NCI-H774 (cell line): Measurements from ENCODE around the gene OGT.
"Not testable (repeated sequence)": the region's sequence is repeated elsewhere in the genome, so short reads cannot be mapped to it uniquely, and the experiment has no call there.

Experiments used
- DNase-seq: peaks from one replicate; lab custom pipeline; 2025; lab: John Stamatoyannopoulos, UW

OGT gene

GRCh38 chrX:71540801-71541200 is 7.9 kb downstream of the OGT start:
- no peak for DNase-seq

GRCh38 chrX:71541210-71542022 is 8.5 kb downstream of the OGT start:
- no peak for DNase-seq

- DNase-seq = no peak
These were observed 9.5 kb downstream of the OGT start for GRCh38 chrX:71542411-71542810.

GRCh38 chrX:71542825-71543224 is 9.9 kb downstream of the OGT start:
- no peak for DNase-seq

GRCh38 chrX:71543316-71543715 is 10.4 kb downstream of the OGT start:
- peak; percentile 68 for DNase-seq

GRCh38 chrX:71545364-71545763 is 12.5 kb downstream of the OGT start:
- DNase-seq = no peak

- DNase-seq = no peak
These were observed 14.0 kb downstream of the OGT start for GRCh38 chrX:71546879-71547278.

- no peak for DNase-seq
These were observed 14.4 kb downstream of the OGT start for GRCh38 chrX:71547339-71547738.

- DNase-seq = no peak
These were observed 17.1 kb downstream of the OGT start for GRCh38 chrX:71549986-71550385.

GRCh38 chrX:71550578-71550977 is 17.7 kb downstream of the OGT start:
- no peak for DNase-seq

GRCh38 chrX:71556036-71556435 is 23.1 kb downstream of the OGT start:
- DNase-seq = no peak

- DNase-seq = no peak
These were observed 26.0 kb downstream of the OGT start for GRCh38 chrX:71558920-71559319.

GRCh38 chrX:71559773-71560172 is 26.9 kb downstream of the OGT start:
- DNase-seq = not testable (repeated sequence)

GRCh38 chrX:71563921-71564320 is 31.0 kb downstream of the OGT start:
- no peak for DNase-seq

- no peak for DNase-seq
These were observed 32.7 kb downstream of the OGT start for GRCh38 chrX:71565474-71566041.

- not testable (repeated sequence) for DNase-seq
These were observed 38.5 kb downstream of the OGT start for GRCh38 chrX:71571390-71571789.

- DNase-seq = no peak
These were observed 40.7 kb downstream of the OGT start for GRCh38 chrX:71573590-71573989.

GRCh38 chrX:71577682-71578081 is 44.8 kb downstream of the OGT start:
- no peak for DNase-seq

GRCh38 chrX:71578253-71579135 is 45.6 kb downstream of the OGT start, which contains the start of gene GCNA:
Gene GCNA, plus strand, starts transcription at chrX:71578437. Its CDS starts 2,385 bp downstream, at chrX:71580822.
- no peak for DNase-seq

GRCh38 chrX:71579136-71579989 is 46.5 kb downstream of the OGT start:
- DNase-seq = no peak

- DNase-seq = no peak
These were observed 47.1 kb downstream of the OGT start for GRCh38 chrX:71579990-71580380.

- DNase-seq = no peak
These were observed 48.3 kb downstream of the OGT start for GRCh38 chrX:71581210-71581609.
